Stimulated activated CD8-positive, alpha-beta memory T cell treated with anti-CD3 and anti-CD28 coated beads, Interleukin-4, amount 100 ng/mL, for 4 hours (primary cell): ENCODE measurements around the gene LCNL1.

Experiments used
- DNase-seq, 2 donors: peaks; one replicate each; pipeline ENCODE4 v3.0.0-alpha.2; 2020; ENCODE audit warnings: low read depth in 2 of 2, low spot score in 1 of 2

Gene LCNL1

DNA sequence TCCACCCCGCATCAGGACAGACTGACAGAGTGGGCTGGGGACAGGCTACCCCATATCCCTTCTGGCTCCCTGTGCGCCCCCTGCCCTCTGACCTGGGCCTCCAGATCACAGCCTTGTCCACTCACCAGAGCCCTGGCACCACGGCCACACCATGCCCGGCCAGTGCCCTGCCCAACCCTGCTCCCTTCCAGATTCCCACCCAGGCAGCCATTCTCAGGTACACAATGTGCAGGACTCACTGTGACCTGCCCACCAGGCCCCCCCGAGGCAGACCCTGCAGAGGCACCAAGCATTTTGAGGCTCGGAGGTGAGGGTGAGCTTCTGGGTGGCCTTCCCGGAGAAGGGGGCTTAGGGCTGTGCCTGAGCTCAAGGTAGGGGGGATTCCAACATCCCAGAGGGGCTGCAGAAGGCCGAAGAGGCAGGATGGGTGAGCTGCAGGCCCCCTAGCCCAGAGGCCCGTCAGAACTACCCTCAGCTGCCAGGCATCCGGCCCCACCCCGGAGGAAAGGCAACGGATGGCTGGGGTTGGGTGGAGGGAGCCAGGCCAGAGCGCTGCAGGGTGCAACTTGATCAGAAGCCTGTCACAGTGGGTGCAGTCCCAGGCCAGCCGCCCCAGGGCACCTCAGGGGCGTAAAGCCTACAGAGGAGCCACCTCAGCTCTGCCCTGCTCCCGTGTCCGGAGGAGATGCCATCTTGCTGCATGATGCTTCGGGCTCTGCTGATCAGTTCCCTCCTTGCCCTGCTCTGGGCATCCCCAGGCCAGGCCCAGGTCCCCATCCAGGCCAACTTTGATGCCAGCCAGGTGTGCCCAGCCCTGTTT, at the start of gene LCNL1:
LCNL1 (plus strand) TSS at position 762 of the 820 bp plus-strand sequence. CDS start 594 bp downstream, outside the sequence.
- no peak for DNase-seq

DNA sequence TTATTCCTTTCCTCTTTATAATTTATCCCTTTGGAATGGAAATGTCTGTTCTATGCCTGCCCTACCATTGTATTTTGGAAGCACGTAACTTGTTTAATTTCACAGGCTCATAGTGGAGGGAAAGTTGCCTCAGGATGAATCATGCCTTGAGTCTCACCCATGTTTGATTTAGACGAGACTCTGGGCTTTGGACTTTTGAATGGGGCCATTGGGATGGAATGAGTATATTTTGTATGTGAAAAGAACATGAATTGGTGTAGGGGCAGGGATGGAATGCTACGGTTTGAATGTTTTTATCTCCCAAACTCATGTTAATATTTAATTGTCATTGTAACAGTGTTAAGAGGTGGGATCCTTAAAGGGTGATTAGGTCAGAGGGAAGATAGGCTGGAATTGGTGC, 48.5 kb upstream of the LCNL1 start:
- DNase-seq: no peak

DNA sequence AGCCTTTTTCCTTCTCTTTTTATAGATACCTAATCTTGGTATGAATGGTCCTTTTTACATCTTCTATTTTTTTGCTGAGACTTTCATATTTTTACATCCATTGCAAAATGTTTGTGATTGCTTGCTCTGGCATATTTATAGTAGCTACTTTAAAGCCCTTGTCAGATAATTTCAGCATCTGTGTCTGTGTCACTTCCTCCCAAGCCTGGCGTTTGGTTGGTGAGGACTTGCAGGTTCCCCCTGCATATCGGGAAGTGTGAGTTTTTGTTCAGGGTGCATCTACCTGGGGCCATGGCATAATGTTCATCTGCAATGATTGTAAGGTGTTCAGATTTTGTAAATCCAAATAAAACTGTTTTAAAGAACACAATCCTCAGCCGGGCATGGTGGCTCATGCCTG, 47.1 kb upstream of the LCNL1 start:
- no peak for DNase-seq

DNA sequence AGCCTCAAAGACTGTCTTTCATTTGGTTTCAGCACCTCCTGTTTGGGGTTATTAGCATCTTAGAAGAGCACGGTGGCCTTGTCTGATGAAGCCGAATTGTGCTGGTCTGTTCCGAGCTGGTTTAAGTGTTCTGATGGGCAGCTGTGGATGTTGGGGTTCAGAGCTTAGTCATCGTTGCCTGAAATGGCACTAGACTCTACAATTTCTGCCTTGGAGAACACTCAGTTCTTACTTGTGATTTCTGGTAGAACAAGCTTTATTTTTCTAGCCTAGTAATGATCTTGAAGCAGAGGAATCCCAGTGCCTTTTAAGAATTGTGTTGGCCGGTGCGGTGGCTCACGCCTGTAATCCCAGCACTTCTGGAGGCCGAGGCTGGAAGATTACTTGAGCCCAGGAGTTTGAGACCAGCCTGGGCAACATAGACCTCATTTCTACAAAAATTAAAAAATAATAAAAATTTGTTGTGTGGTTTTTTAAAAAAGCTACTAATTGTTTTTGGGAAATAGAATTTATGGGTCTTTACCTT, 46.1 kb upstream of the LCNL1 start:
- DNase-seq: no peak

DNA sequence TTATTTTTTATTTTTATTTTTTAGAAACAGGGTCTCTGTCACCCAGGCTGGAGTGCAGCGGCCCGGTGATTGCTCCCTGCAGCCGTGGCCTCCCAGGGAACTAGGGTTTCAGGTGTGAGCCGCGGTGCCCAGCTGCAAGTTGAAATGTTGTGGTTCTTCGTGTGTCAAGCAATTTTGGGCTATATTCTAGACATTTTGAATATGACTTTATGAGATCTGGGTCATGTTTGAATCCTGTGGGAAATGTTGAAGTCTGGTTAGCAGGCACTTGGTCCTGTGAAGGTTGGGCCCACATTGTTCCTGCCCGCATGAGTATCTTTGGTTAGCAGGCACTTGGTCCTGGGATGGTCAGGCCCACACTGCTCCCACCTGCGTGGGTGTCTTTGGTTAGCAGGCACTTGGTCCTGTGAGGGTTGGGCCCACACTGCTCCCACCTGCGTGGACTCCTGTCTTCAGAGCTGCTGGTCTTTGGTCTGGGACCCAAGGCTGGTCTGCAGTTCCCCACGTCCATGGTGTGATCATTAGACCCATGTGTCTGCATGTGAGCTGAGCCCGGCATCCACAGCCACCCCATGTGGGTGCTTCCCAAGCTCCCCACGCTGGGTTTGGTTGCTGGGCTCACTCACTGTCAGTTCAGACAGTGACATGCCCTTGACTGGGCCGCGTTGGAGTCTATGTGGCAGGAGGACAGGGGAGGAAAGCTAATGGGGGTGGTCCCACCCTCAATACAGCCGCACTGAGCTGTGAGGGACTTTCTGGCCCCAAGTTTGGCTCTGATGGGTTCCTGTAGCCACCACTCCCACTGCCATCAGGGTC, 45.4 kb upstream of the LCNL1 start:
- no peak for DNase-seq

DNA sequence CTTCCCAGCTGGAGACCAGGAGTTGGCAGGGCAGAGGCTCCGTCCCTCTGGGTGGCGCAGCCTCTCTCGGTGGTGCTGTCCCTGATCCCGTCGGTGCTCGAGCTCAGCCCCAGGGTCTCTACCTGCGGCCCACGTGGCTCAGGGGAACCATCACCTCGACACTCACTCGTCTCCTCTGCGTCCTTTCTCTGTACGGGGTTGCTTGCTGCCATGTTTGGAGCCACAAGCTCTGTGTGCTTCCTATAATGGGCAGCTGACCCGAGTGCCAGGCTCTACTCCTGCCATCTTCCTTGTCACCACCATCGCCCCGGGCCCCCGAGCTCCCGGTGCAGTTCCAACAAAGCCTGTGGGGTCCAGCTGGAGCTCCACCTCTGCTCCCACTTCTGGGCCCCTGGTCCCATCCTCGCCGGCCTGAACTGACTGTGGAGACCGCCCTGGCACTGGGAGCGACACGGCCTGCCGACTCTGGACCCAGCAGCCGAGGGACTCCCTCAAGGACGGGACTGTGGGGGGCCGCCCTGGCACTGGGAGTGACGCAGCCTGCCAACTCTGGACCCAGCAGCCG, 43.3 kb upstream of the LCNL1 start:
- DNase-seq: no peak

DNA sequence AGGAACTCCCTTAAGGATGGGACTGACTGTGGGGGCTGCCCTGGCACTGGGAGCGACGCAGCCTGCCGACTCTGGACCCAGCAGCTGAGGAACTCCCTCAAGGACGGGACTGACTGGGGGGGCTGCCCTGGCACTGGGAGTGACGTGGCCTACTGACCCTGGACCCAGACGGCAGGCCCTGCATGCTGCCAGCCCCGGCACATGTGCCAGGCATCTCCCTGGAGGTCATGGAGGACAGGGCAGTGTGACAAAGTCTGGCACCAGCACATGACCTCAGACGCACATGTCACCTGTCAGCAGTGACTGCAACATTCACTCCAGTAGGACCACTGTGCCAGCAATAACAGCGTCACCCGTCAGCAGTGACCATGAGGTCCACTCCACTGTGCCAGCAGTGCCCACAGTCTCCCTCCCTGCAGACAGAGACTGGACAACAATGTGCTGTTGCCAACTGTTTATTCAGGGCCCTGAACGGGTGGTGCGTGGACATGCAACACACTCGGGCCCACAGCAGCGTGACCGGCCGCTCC, 42.7 kb upstream of the LCNL1 start:
- DNase-seq: no peak

DNA sequence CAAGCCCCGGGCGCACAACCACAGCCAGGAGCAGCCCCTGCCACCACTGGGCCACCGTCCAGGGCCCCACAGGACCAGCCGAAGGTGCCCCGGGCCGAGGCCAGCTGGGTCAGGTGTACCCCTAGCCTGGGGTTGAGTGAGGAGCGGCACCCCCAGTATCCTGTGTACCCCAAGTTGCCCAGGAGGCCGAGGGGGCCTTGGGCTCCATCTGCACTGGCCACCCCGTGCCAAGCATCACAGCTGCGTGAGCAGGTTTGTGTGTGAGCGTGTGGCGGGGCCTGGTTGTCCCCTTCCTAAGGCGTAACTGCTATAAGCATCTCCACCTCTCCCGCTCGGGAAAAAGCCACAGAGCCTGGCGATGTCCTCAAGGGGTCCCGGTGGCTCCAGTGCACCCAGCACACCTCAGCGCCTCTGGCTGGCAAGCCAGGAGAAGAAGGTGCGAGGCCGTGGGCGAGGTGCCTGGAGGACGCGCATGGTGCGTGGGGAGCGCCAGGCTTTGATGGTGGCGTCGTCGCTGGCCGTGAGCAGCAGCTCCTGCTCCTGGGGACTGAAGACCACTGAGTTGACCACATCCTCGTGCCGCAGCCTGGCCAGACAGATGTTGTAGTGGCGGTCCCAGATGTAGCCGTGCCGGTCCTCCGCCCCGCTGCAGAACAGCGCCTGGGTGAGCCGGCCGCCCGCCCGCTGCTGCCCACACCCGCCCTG, 42.1 kb upstream of the LCNL1 start:
- DNase-seq: no peak

DNA sequence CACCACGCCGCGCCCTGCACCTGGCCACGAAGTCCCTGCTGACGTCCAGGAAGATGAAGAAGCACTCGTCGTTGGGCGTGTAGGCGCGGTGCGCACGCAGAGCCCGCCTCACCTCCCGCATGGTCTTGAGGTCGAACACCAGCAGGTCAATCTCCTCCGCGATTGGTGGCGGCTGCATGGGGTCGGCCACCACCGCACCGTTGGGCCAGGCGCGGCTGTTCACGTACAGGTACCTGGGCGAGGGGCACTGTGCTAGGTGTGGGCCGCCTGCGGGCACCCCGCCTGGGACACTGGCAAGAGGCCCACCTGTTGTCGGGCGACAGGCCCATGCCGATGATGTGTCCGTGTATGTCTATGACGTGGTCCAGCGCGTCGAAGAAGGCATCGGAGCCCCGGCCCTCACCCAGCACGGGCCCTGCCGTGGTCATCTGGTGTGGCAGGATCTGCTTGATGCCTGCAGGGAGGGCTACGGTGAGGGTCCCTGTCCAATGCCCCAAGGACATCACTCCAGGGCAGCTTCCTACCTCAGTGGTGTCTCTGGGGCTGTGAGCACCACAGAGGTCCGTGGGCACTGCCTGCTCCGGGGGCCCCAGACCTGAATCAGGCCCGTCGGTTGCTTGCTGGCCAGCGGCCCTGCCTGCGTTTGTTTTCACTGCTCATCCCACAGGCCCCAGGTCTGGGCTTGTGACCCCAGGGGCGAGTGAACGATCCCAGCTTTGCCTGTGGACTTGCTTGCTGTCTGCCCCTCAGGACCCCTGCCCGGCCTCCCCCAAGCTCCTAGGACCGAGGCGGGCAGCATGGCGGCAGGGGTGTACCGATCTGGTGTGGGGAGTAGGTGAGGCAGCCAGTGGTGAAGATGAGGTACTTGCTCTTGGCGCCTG, 41.3 kb upstream of the LCNL1 start:
- no peak for DNase-seq

DNA sequence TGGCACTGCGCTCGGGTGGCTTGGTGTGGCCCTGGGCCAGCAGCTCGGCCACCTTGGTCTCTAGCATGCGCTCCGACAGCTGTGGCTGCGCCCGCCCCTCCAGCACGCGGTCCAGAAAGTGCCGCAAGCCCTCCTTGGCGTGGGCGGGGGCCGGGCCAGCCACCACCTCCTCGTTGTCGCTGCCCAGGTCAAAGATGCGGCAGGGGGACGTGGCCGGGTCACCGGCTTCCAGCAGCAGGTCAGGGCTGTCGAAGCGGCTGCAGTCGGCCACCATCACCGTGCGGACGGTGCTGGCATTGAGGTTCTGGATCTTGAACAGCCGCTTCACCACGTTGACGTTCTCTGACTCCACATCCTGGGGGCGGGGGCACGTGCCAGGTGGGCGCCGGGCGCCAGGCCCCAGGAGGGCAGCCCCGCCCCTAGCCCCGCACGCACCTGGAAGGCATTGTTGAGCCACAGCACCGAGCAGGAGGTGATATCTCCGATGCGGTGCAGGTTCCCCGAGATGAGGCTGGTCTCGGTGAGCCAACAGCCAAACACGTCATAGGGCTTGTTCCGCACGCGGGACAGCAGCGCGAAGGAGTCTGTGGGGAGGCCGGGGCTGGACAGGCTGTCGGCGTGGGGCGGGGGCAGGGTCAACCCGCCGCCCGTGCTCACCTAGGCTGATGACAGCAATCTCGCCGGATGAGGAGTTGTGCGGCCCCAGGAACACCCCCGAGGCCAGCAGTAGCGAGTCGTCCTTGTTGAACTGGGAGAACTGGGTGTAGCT, 40.5 kb upstream of the LCNL1 start:
- no peak for DNase-seq

DNA sequence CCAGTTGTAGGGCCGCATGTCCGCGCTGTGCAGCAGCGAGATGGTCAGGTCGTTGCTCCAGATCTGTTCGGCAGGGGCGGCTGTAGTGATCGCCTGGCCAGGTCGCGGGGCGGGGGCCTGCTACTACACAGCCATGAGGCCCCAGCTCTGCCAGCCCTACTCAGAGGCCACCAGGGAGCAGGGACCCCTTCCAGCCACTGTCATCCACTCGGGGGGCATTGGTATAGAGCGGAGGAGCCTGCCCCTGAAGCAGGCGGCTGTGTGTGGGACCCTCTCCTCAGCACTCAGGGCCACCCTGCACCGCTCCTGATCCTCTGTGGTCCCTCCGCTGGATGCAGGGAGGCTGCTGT, 39.9 kb upstream of the LCNL1 start:
- no peak for DNase-seq

DNA sequence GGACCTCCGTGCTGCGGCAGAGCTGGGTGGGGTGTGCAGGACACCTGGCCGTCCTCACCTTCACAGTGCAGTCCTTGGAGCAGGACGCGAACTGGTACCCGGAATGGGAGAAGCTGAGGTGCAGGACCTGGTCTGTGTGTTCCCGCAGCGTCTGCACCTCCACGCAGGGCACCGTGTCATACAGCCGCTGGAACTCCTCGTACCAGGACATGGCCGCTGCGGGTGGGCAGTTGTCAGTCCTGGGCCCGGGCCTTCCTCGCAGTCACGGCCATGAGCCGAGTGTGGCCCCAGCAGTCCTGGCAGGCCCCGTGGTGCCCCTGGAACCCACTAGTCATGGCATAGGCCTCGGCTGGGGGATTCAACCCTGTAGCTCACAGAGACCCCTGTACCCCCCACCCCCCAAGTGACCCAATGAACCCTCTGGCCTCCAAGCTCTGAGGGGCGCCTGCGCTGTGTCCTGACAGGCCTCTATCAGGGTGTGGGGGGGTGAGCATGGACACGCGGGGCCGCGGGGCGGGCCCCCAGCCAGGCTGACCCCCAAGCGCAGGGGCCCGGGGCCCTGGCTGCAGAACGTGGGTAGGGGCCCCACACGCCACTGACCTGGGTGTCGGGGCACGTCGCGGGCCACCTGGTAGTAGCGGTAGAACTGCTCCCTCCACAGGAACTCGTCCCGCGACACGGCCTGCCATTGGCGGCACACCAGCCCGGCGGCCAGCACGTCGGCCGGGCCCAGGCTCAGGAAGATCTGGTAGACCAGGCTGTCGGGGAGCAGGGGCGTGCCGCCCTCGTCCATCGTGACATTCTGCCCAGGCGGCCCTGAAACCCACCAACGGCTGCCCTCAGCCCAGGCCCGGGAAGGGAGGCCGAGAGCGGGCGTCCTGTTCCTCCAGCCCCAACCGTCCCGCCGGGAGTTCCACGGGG, 39.2 kb upstream of the LCNL1 start:
- DNase-seq: no peak

DNA sequence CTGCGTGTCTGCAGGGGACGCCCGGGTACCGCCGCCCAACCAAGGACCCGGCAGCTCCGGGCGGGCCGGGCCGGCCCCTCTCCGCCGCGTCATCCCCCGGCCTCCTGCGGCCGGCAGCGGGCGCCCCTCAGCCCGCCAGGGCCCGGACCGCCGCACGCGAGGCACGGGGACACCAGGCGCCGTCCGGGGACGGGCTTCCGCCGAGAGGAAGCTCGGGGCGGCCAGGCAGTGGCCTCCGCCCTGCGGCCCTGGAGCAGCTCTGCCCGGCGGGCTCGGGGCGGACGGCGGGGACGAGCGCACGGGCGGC, 38.6 kb upstream of the LCNL1 start:
- no peak for DNase-seq

DNA sequence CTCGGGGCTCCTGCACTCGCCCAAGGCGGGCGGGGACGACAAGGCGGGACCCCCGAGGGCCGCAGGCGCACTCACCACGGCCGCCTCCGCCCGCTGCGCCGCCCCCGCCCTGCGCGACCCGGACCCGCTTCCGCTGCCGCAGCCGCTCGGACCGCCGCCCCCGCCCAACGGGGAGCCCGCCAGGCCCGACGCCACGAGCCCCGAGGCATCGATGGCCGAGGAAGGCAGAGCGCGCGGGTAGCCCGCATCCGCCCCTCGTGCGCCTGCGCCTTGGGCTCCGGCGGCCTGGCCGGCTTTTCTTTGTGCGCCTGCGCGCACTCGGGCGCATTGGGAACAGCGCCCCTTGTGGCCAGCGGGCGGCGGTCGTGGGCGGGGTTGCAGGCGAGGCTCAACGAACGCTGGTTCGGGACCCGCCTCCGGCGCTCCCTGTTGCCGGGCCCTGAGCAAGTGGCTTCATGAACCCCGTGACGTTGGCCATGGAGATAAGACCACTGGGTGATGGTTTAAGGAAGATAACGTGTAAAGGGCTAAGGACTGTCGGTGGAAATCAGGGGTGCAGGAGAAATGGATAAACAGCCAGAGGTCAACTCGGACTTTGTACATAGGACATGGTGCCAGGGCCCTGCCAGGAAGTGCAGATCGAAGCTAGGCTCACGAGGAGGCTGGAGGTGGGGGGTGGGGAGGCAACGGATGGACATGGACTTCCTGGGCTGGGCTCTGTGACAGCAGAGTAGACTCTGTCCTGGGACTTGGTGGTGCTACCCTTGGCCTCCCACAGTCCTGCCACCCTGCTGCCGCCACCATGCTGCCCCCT, 38.1 kb upstream of the LCNL1 start, which contains the start of the genes C8G and FBXW5:
C8G (plus strand) TSS at position 725 of the 814 bp plus-strand sequence; CDS start at position 803, 78 bp downstream.
FBXW5 (minus strand) TSS at position 220 of the 814 bp plus-strand sequence. CDS start 655 bp downstream, outside the sequence.
- DNase-seq: peak; percentile 78 to 82

DNA sequence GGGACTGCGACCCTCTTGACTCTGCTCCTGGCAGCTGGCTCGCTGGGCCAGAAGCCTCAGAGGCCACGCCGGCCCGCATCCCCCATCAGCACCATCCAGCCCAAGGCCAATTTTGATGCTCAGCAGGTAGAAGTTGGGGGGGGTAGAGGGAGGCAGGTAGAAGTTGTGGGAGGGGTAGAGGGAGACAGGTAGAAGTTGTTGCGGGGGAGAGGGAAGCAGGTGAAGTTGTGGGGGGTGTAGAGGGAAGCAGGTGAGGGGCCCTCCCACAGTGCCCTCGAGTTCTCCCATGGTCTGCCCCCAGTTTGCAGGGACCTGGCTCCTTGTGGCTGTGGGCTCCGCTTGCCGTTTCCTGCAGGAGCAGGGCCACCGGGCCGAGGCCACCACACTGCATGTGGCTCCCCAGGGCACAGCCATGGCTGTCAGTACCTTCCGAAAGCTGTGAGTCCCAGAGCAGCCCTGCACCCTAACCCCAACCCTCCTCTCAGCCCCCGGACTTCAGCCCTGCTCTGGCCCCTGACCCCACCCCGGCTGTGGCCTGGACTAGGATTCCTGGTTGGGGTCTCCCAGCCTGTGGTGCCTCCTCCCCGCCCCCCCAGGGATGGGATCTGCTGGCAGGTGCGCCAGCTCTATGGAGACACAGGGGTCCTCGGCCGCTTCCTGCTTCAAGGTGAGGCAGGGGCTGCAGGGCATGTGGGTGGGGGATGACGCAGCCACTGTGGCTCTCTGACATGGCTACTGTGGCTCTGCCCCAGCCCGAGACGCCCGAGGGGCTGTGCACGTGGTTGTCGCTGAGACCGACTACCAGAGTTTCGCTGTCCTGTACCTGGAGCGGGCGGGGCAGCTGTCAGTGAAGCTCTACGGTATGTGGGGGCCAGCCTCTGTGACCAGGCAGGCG, 37.2 kb upstream of the LCNL1 start:
- no peak for DNase-seq
